Common myeloid progenitor, CD34-positive (primary cell): ENCODE measurements around the gene MCM5.
"Not testable (repeated sequence)": the region's sequence is repeated elsewhere in the genome, so short reads cannot be mapped to it uniquely, and the experiment has no call there.

Experiments used
- CTCF ChIA-PET: fragments of 350-600 bp; sonication (Branson Sonifier 250); formaldehyde crosslinking; loops from one replicate; lab custom pipeline; 2021; ENCODE audit warnings: antibody characterized with exemption; lab: Charles Lee
- POLR2A ChIA-PET: fragments of 350-600 bp; sonication (Branson Sonifier 250); formaldehyde crosslinking; loops from one replicate; lab custom pipeline; 2021; ENCODE audit warnings: antibody characterized with exemption; lab: Charles Lee
- DNase-seq, 3 donors: peaks; one replicate each; pipeline versions ENCODE4 v3.0.0 to v3.0.0-alpha.2; 2013
- H3K27ac ChIP-seq, 2 experiments: 1 replicate in 1 of 2; 2 replicates in 1 of 2; pipeline ENCODE4 v1.7.0; 2013; ENCODE audit warnings: inconsistent platforms in 2 of 2, low read length in 2 of 2, mild to moderate bottlenecking in 2 of 2, low read depth in 1 of 2, moderate library complexity in 1 of 2; ENCODE audit not compliant: severe bottlenecking in 2 of 2, insufficient read depth in 1 of 2, poor library complexity in 1 of 2
- H3K27me3 ChIP-seq, 5 experiments: replicated peaks in 2 of 5; 1 replicate in 3 of 5; 2 replicates in 2 of 5; pipeline versions ENCODE4 v1.6.1 to v1.7.0; 2013; ENCODE audit warnings: low read length in 4 of 5, mild to moderate bottlenecking in 2 of 5, moderate library complexity in 2 of 5, inconsistent platforms in 1 of 5; ENCODE audit not compliant: insufficient read depth in 5 of 5, control insufficient read depth in 4 of 5
- H3K36me3 ChIP-seq, 4 experiments: 1 replicate in 2 of 4; 2 replicates in 2 of 4; pipeline versions ENCODE4 v1.6.1 to v1.7.0; 2013; ENCODE audit warnings: low read length in 3 of 4, control low read depth in 1 of 4, mild to moderate bottlenecking in 1 of 4; ENCODE audit not compliant: control insufficient read depth in 4 of 4, insufficient read depth in 4 of 4
- H3K4me1 ChIP-seq, 4 experiments: 1 replicate in 3 of 4; 2 replicates in 1 of 4; pipeline versions ENCODE4 v1.6.1 to v1.7.1; 2013; ENCODE audit warnings: low read length in 3 of 4, mild to moderate bottlenecking in 3 of 4, control low read depth in 1 of 4, inconsistent platforms in 1 of 4, moderate library complexity in 1 of 4; ENCODE audit not compliant: control insufficient read depth in 4 of 4, insufficient read depth in 4 of 4; ENCODE audit errors: control extremely low read depth in 1 of 4
- H3K4me3 ChIP-seq, 7 experiments: 1 replicate in 4 of 7; 2 replicates in 3 of 7; pipeline versions ENCODE4 v1.5.1 to v1.7.0; 2013; ENCODE audit warnings: mild to moderate bottlenecking in 7 of 7, low read length in 6 of 7, moderate library complexity in 6 of 7, inconsistent platforms in 2 of 7, low read depth in 2 of 7, control low read depth in 1 of 7; ENCODE audit not compliant: insufficient read depth in 4 of 7, control insufficient read depth in 1 of 7; ENCODE audit errors: extremely low read depth in 1 of 7
- H3K9me3 ChIP-seq, 5 experiments: 1 replicate in 4 of 5; 2 replicates in 1 of 5; pipeline versions ENCODE4 v1.6.1 to v1.7.1; 2013; ENCODE audit warnings: low read length in 4 of 5, mild to moderate bottlenecking in 2 of 5, inconsistent platforms in 1 of 5, low read depth in 1 of 5, moderate library complexity in 1 of 5; ENCODE audit not compliant: control insufficient read depth in 4 of 5, insufficient read depth in 2 of 5; ENCODE audit errors: control extremely low read depth in 1 of 5
- WGBS: methylation state at CpG from one replicate; pipeline ENCODE4 v1.1.5; 2013; ENCODE audit not compliant: insufficient coverage; 5-methylcytosine and 5-hydroxymethylcytosine counted together

MCM5 gene

GRCh38 chr22:35459423-35459894 is 59.5 kb downstream of the MCM5 start:
- CTCF ChIA-PET: no interaction called here
- Histone ChIP-seq H3K4me1 (no peaks in the 10 kb centered on the region), H3K27ac (no peak overlapping the region), H3K9me3 (no peaks in the 10 kb centered on the region), H3K27me3 (no peaks in the 10 kb centered on the region), H3K36me3 (peaks cover 0 to 5% (median 2%) of the 10 kb centered on the region in 4 experiments), H3K4me3 (no peak overlapping the region)
- POLR2A ChIA-PET: no interaction called here
- WGBS: 100% methylated on average over 5 of the region's 14 CpGs
- DNase-seq: no peak

DNA sequence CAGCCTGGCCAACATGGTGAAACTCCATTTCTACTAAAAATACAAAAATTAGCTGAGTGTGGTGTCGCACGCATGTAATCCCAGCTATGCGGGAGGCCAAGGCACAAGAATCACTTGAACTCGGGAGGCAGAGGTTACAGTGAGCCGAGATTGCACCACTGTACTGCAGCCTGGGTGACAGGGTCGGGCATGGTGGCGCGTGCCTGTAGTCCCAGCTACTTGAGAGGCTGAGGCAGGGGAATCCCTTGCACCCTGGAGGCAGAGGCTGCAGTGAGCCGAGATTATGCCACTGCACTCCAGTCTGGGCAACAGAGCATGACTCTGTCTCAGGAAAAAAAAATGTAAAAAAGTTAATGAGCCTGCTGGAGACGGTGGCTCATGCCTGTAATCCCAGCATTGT is 60.0 kb downstream of the MCM5 start:
- DNase-seq, H3K36me3 ChIP-seq, POLR2A ChIA-PET, H3K4me1 ChIP-seq, H3K9me3 ChIP-seq, H3K27me3 ChIP-seq, H3K27ac ChIP-seq, H3K4me3 ChIP-seq: not testable (repeated sequence)
- CTCF ChIA-PET: interaction anchor here (1.3 kb wide), 1 partner anchor 29 kb away, joined by 3 read pairs; no protein-coding TSS in a partner anchor
- WGBS: over 99% methylated on average over 10 of the region's 10 CpGs

- Histone ChIP-seq H3K27me3 (no peaks in the 10 kb centered on the region), H3K4me1 (no peaks in the 10 kb centered on the region), H3K36me3 (peaks cover 0 to 10% (median 2%) of the 10 kb centered on the region in 4 experiments), H3K27ac (no peak overlapping the region), H3K9me3 (no peaks in the 10 kb centered on the region), H3K4me3 (no peak overlapping the region)
- no peak for DNase-seq
- ChIA-PET POLR2A (no interaction called here), CTCF (interaction anchor here (1.3 kb wide), 1 partner anchor 30 kb away, joined by 3 read pairs; no protein-coding TSS in a partner anchor)
- 81% methylated on average over 8 of the region's 8 CpGs for WGBS
These were observed 60.7 kb downstream of the MCM5 start for GRCh38 chr22:35460688-35461087.

DNA sequence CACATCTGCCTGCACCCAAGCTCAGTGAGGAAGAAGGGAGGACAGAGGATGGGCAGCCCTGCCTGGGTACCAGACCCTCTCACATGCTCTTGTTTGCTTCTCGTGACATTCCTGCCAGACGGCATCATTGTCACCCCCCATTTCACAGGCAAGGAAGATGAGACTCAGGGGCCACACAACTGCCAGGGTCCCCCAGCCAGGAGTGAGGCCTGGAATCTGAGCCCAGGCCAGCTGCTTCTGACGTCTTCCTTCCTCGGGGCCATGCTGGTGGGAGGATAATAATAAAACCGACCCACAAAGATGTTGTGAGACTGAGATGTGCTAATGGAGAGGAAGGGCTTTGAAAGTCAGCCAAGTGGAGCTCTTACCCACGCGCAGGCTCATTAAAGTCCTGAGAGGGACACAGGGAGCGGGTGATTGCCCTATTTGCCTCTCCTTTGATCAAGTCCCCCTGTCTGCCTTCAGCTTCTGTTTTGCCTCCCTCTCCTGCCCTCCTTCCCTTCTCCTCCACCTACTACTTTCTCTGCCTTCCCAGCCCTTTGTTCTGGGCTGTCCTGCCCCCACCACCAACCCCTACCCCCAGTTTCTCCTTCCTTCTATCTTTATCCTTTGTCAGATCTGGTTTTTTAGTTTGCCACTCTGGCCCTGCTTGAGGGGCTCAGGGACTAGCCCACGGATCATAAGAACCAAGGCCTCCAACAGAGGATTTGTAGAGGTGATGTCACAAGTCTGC is 62.7 kb downstream of the MCM5 start:
- H3K9me3 ChIP-seq: no peaks in the 10 kb centered on the region
- no peaks in the 10 kb centered on the region for H3K27me3 ChIP-seq
- no peak for DNase-seq
- POLR2A ChIA-PET: no interaction called here
- no peak overlapping the region for H3K27ac ChIP-seq
- 89% methylated on average over 7 of the region's 9 CpGs for WGBS
- CTCF ChIA-PET: no interaction called here
- H3K36me3 ChIP-seq: peaks cover 0 to 10% (median 2%) of the 10 kb centered on the region in 4 experiments
- peaks cover 0 to 2% (median 2%) of the 10 kb centered on the region in 4 experiments for H3K4me1 ChIP-seq
- no peak overlapping the region for H3K4me3 ChIP-seq

- H3K4me1 ChIP-seq: peaks cover 0 to 8% (median 5%) of the 10 kb centered on the region in 4 experiments
- H3K27ac ChIP-seq: no peak overlapping the region
- H3K27me3 ChIP-seq: no peaks in the 10 kb centered on the region
- CTCF ChIA-PET: no interaction called here
- DNase-seq: no peak
- WGBS: 90% methylated on average over 2 of the region's 2 CpGs
- H3K36me3 ChIP-seq: peaks cover 0 to 10% (median 2%) of the 10 kb centered on the region in 4 experiments
- no peak overlapping the region for H3K4me3 ChIP-seq
- POLR2A ChIA-PET: no interaction called here
- no peaks in the 10 kb centered on the region for H3K9me3 ChIP-seq
These were observed 63.4 kb downstream of the MCM5 start for GRCh38 chr22:35463231-35463933.

DNA sequence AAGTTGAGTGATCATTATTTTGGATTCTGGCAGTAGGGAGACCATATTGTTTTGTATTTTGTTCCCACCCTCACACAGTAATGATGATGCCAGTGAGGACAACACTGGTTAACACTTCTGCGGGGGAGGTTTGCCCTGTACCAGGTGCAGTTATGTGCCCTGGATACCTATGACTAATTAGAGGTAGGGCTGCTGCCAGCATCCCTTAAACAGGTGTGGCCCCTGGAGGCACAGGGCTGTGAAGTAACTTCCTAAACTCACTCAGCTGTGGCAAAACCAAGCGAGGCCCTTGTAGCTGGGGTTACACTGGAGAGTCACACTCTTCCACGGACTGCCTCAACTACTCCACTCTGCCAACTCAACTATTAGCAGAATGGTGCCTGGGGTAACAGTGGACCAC is 64.5 kb downstream of the MCM5 start:
- Histone ChIP-seq H3K4me1 (peaks cover 0 to 8% (median 5%) of the 10 kb centered on the region in 4 experiments), H3K27me3 (no peaks in the 10 kb centered on the region), H3K27ac (no peak overlapping the region), H3K9me3 (no peaks in the 10 kb centered on the region), H3K4me3 (no peak overlapping the region), H3K36me3 (peaks cover 0 to 10% (median 2%) of the 10 kb centered on the region in 4 experiments)
- WGBS: 94% methylated on average over 2 of the region's 3 CpGs
- DNase-seq: no peak
- ChIA-PET POLR2A (no interaction called here), CTCF (no interaction called here)
